Activated T-cell treated with anti-CD3 and anti-CD28 coated beads, Interleukin-2, amount 50 U/mL, for 24 hours (primary cell): ENCODE results near the gene PCP4.

Experiments used
- DNase-seq: peaks from one replicate; pipeline ENCODE4 v3.0.0-alpha.2; 2020
- H3K27ac Mint-ChIP-seq: 2 replicates; pipeline ENCODE4 v1.8.0; 2020; ENCODE audit warnings: mild to moderate bottlenecking, mixed read lengths
- H3K27me3 Mint-ChIP-seq: 2 replicates; pipeline ENCODE4 v1.8.0; 2020; ENCODE audit warnings: mixed read lengths
- H3K36me3 Mint-ChIP-seq: 2 replicates; pipeline ENCODE4 v1.8.0; 2020; ENCODE audit warnings: low read depth, mixed read lengths
- H3K4me1 Mint-ChIP-seq: 2 replicates; pipeline ENCODE4 v1.8.0; 2020; ENCODE audit warnings: low read depth, mixed read lengths
- H3K4me3 Mint-ChIP-seq: 2 replicates; pipeline ENCODE4 v1.8.0; 2020; ENCODE audit warnings: mild to moderate bottlenecking, moderate library complexity, mixed read lengths
- H3K9me3 Mint-ChIP-seq: 2 replicates; pipeline ENCODE4 v1.8.0; 2020; ENCODE audit warnings: mixed read lengths

The PCP4 gene

DNA sequence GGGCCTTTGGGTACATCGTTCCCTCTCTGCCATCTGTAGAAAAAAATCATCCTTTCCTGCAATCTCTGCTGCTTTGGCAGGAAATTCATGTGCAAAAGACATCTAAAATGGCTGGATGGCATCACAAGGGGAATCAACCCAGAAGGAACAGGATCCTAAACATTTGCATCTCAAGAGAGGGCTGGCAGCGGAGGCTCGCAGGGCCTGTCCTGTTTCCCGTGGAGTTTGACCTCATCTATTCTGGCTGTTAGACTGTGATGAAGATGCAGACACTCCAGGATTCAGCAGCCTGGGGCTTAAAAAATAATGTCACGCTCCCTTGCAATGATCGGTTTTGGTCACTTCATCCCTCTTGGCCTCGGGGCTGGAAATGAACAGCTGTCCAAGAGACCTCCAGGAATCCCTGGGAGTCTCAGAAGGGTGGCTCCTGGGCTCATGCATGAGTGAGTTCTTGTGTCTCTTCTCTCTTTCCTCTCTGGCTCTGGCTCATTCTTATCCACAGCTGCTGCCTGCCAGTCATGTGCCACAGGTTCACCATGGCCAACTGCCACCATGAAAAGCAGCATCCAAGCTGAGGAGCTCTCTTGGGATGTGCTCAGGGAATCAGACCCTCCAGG, 16.1 kb upstream of the PCP4 start:
- H3K4me3 Mint-ChIP-seq: no peak overlapping the region
- H3K36me3 Mint-ChIP-seq: no peaks in the 10 kb centered on the region
- H3K9me3 Mint-ChIP-seq: peaks cover 4% of the 10 kb centered on the region
- no peaks in the 10 kb centered on the region for H3K27me3 Mint-ChIP-seq
- DNase-seq: no peak
- H3K27ac Mint-ChIP-seq: no peak overlapping the region
- no peaks in the 10 kb centered on the region for H3K4me1 Mint-ChIP-seq

DNA sequence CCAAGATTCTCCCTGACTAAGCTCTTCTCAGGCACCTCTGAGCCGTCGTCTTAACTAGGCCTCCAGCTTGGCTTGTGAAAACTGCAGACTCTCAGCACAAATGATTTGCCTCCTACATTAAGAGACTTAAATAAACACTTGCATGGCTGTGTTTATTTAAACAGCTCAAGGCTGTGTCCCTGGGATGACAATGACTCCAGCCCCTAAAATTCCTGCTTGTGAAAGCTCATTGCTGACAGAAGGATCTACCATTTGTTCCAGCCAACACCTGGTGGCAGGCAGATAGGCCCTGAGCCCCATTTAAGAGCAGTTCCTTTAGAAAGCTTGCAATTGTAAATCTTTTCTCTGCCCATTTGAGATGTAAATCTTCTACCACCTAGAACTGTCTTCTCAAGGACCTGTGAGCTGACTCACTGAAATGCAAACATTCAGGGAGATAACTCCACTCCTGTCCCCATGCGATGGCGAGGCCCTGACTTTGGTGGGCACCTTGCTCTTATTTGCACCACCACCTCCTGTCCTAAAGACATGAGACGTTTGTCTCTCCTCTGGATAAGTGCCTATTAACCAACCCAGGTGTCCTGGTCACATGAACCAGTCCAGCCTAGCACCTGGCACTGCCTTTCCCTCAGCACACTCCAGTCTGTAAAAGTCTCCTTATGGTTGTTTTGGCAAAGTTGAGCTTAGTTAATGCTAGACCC, 15.1 kb upstream of the PCP4 start:
- Mint-ChIP-seq H3K27ac (no peak overlapping the region), H3K9me3 (peaks cover 4% of the 10 kb centered on the region), H3K27me3 (no peaks in the 10 kb centered on the region), H3K4me3 (no peak overlapping the region), H3K4me1 (no peaks in the 10 kb centered on the region), H3K36me3 (no peaks in the 10 kb centered on the region)
- no peak for DNase-seq

DNA sequence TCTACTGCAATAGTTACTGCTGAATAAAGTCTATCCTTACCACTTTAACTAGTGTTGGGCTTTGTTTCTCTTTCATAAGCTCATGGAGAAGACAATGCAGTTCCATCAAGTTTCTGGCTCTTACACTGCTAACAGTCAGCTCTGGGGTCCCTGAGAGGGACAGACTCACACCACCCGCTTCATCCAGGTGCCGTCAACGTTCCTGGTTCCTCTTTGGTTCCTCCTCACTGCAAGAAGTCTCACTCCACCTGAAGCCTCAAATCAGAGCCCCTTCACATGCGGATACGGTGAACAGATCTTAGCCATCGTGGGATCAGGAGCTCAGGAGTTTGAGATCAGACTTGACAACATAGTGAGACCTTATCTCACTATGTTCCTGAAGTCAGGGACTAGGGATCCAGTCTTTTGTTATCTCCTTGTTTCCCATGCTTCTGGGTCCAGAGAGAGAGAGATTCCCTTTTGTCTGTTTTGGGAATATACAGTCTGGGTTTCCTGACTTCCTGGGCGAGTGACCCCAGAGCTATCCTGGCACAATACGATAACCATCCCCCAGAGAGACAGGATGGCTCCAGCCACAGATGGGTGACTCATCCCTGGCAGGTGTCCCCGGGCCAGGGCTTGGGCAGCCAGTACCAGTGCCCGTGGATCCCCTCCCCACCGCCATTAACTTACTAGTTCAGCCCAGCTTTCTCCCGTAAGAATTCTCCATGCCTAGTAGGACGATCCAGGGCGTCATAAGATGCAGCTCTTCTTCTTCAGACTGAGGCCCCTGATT, 14.3 kb upstream of the PCP4 start:
- no peak overlapping the region for H3K27ac Mint-ChIP-seq
- DNase-seq: no peak
- no peak overlapping the region for H3K4me3 Mint-ChIP-seq
- no peaks in the 10 kb centered on the region for H3K4me1 Mint-ChIP-seq
- no peaks in the 10 kb centered on the region for H3K27me3 Mint-ChIP-seq
- peaks cover 4% of the 10 kb centered on the region for H3K9me3 Mint-ChIP-seq
- H3K36me3 Mint-ChIP-seq: no peaks in the 10 kb centered on the region

DNA sequence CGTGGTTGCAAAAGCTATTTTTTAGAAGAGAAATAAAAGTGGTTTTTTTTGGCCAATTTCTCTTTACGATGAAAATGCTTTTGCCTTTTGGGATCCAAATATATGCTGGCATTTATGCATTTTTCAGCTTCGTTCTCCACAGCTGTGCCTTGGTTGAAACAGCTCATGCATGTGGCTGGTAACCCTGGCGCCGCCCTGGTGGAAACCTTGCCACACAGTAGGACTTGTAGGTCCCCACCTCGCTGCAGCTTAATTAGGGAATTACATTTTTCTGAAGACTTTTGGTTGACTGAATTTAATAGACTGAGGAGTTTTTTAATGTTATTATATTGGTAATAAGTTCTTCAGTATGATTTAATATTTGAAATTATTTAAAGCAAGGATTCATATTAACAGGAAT, 12.7 kb upstream of the PCP4 start:
- no peak for DNase-seq
- Mint-ChIP-seq H3K36me3 (no peaks in the 10 kb centered on the region), H3K4me1 (no peaks in the 10 kb centered on the region), H3K27ac (no peak overlapping the region), H3K4me3 (no peak overlapping the region), H3K27me3 (no peaks in the 10 kb centered on the region), H3K9me3 (peaks cover 4% of the 10 kb centered on the region)

DNA sequence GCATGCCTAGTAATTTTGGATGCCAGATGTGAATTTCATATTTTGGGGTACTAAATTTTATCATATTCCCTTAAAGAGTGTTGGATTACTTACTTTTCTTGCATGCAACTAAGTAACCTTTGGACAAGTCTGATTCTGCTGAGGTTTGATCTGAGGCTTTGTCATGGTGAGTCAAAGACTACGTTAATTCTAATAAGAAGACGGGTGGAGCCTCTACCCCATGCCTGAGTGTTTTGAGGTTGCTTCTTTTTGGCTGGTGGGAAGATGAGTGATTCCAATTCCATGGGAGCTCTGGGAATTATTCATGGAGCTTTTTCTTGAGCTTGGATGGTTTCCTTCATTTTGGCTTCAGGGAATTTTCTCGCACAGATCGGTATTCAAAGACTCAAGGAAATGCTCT, 11.6 kb upstream of the PCP4 start:
- H3K27ac Mint-ChIP-seq: no peak overlapping the region
- no peaks in the 10 kb centered on the region for H3K36me3 Mint-ChIP-seq

DNA sequence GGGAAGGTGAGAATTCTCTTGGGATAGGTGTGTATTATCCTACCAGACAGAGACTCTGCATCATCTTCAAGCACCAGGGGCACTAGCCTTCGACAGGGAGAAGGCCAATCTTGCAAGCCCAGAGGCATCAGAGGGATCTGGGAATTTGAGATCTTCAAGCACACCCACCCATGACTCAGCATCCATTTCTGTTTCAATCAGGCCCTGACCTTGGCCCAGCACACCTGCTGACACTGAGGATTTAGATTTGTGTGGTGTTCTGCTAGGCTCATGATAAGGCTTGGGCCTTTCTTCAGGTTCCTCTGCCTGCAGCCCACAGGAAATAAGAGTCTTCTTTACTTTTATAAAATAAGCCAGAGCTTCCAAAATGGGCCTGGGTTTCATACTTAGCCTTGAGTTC, 6.6 kb upstream of the PCP4 start:
- no peak for DNase-seq
- H3K9me3 Mint-ChIP-seq: peaks cover 2% of the 10 kb centered on the region
- no peaks in the 10 kb centered on the region for H3K36me3 Mint-ChIP-seq
- no peaks in the 10 kb centered on the region for H3K4me1 Mint-ChIP-seq
- no peaks in the 10 kb centered on the region for H3K27me3 Mint-ChIP-seq
- no peak overlapping the region for H3K4me3 Mint-ChIP-seq
- H3K27ac Mint-ChIP-seq: no peak overlapping the region

More for the DNA sequence above, 11.6 kb upstream of the PCP4 start:
- H3K4me3 Mint-ChIP-seq: no peak overlapping the region
- peaks cover 4% of the 10 kb centered on the region for H3K9me3 Mint-ChIP-seq
- no peaks in the 10 kb centered on the region for H3K27me3 Mint-ChIP-seq
- no peaks in the 10 kb centered on the region for H3K4me1 Mint-ChIP-seq
- DNase-seq: no peak

DNA sequence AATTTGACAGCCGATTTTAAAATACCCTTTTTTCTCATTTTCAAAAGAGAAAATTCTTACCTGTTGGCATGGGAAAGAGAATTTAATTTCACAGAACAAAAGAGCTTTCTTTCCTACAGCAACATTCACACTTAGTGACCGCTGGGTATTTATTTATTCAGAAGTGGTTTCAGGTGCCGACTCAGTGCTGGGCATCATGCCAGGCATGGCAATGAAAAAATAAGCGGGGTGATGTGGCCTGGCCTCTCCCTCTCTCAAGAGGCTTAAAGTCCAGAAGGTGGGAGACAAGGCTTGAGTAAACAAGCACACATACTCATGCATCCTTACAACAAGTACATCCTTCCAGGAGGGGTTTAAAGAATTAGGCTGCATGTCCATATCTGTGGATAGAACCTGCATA, 4.1 kb upstream of the PCP4 start:
- Mint-ChIP-seq H3K9me3 (no peaks in the 10 kb centered on the region), H3K36me3 (no peaks in the 10 kb centered on the region), H3K4me3 (no peak overlapping the region), H3K4me1 (peaks cover 4% of the 10 kb centered on the region), H3K27me3 (peaks cover 17% of the 10 kb centered on the region), H3K27ac (no peak overlapping the region)
- no peak for DNase-seq

DNA sequence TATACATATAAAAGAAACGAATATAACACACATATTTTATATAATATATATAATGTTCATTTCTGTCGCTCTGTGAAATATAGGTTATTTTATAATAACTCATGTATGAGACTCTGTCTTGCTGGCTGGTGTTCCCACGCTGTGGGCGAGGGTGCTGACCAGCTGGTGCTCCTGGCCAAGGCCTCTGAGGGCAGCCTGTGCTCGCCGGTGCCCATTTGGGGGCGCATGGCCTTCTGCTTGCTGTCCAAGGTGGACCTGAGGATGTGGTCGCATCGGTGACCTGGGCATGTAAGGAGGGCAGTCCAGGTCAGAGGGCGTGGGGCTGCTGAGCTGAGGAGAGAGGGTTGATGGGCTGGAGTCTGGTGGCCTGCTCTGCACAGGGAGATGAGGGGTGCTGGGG, 1.1 kb upstream of the PCP4 start:
- no peaks in the 10 kb centered on the region for H3K36me3 Mint-ChIP-seq
- no peak for DNase-seq
- H3K9me3 Mint-ChIP-seq: no peaks in the 10 kb centered on the region
- H3K27me3 Mint-ChIP-seq: peaks cover 22% of the 10 kb centered on the region
- H3K27ac Mint-ChIP-seq: no peak overlapping the region
- peaks cover 4% of the 10 kb centered on the region for H3K4me1 Mint-ChIP-seq
- H3K4me3 Mint-ChIP-seq: no peak overlapping the region

DNA sequence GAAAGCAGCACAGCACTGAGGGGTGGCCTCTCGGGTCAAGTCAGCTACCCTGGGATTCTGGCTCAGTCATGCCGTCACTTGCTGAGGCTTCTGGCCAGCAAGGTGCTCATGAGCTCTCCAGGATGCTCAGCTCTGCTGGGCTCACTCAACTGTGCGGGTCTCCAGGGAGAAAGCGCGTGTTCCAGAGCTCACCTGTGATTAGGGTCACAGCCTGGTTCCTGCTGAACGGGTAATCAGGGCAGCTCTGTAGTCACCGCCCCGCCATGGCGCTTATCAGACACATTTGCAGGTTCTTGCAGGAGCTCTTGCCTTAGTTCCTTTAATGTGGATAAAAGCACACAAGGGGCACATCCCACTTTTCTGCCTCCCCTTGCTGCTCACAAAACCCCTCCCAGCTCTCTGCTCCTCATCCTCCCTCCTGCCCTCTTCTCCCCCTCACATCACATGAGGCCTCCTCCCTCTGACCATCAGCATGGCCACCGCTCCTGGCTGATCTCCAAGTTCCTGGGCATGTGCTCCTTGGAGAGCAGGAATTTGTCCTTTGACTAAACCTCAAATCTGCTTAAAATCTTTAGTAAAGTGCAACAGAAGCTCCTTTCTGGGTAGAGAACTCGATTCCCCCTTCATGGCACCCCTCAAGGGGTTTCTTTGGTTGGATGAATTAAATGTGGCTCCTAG, 2.0 kb downstream of the PCP4 start:
- Mint-ChIP-seq H3K4me3 (no peak overlapping the region), H3K27me3 (peaks cover 22% of the 10 kb centered on the region), H3K27ac (no peak overlapping the region), H3K4me1 (peaks cover 4% of the 10 kb centered on the region), H3K36me3 (no peaks in the 10 kb centered on the region), H3K9me3 (no peaks in the 10 kb centered on the region)
- no peak for DNase-seq

DNA sequence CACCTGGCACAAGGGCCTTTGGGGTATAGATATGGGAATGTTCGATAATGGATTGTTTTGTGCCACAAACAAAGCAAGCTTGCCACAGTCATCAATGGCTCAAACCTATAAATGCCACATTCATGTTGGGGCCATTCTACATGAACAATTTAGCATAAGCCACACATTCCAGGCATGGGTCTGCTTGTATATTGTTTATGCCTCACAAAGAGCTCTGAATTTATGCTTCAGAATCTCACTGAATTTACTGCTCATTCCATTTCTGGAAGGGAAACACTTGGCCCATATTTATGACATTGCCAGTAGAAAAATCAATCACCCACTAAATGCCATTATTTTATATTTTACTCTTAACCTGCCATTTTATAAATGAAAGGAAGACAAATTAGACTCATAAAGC, 6.4 kb downstream of the PCP4 start:
- Mint-ChIP-seq H3K4me1 (no peaks in the 10 kb centered on the region), H3K36me3 (no peaks in the 10 kb centered on the region), H3K27ac (no peak overlapping the region), H3K27me3 (peaks cover 1% of the 10 kb centered on the region), H3K9me3 (peaks cover 2% of the 10 kb centered on the region), H3K4me3 (no peak overlapping the region)
- no peak for DNase-seq

DNA sequence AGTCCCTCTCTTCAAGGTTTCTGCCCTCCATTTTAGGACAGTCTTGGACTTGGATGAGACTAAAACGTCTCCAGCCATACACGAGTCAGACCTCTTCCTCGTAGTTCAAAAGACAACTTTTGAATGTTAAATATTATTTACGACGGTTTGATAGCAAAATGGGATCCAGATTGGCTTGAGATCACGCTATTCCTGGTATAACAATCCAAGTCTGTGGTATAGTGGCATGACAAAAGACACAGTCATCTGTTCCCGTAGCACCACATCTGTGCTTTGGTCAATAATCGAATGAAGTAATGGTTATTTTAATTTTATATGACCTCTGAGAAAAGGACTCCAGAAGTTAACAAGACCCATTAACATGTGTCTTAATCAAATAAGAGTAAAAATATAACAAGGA, 7.0 kb downstream of the PCP4 start:
- Mint-ChIP-seq H3K4me1 (no peaks in the 10 kb centered on the region), H3K9me3 (peaks cover 2% of the 10 kb centered on the region), H3K36me3 (no peaks in the 10 kb centered on the region), H3K27ac (no peak overlapping the region), H3K27me3 (no peaks in the 10 kb centered on the region), H3K4me3 (no peak overlapping the region)
- no peak for DNase-seq

DNA sequence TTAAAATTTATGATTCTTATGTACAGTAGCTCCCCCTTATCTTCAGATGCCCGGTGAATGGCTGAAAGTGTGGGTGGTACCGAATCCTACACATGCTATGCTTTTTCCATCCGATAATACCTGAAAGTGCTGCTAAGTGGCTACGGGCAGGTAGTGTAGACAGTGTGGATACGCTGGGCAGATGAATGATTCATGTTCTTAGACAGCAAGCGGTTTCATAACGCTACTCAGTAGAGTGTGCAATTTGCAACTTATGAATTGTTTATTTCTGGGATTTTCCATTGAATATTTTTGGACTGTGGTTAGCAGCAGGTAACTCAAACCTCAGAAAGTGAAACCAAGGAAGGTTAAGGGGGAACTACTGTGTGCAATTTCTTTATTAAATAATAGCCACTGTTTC, 7.5 kb downstream of the PCP4 start:
- no peak overlapping the region for H3K27ac Mint-ChIP-seq
- H3K4me3 Mint-ChIP-seq: no peak overlapping the region
- DNase-seq: no peak
- no peaks in the 10 kb centered on the region for H3K36me3 Mint-ChIP-seq
- H3K27me3 Mint-ChIP-seq: no peaks in the 10 kb centered on the region
- H3K9me3 Mint-ChIP-seq: peaks cover 2% of the 10 kb centered on the region
- no peaks in the 10 kb centered on the region for H3K4me1 Mint-ChIP-seq

DNA sequence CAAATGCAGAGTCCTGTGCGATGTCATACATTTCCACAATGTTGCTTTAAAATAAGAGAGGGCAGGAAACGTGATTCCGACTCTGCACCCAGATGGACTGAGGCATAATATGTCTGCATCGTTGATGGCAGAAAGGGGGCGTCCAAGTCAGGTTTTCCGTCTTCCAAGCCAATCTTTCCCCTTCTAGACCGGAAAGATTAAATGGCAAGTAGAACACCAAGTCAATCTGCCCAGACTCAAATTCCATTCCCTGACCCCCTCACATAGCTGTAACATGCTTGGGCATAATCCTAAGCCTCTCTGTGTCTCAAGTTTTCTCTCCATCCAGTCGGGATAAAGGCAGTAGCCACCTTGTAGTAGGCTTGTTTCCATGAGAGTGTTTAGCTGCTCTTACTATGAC, 14.4 kb downstream of the PCP4 start:
- Mint-ChIP-seq H3K27ac (no peak overlapping the region), H3K27me3 (no peaks in the 10 kb centered on the region), H3K4me3 (no peak overlapping the region), H3K9me3 (no peaks in the 10 kb centered on the region), H3K4me1 (no peaks in the 10 kb centered on the region), H3K36me3 (no peaks in the 10 kb centered on the region)
- no peak for DNase-seq

DNA sequence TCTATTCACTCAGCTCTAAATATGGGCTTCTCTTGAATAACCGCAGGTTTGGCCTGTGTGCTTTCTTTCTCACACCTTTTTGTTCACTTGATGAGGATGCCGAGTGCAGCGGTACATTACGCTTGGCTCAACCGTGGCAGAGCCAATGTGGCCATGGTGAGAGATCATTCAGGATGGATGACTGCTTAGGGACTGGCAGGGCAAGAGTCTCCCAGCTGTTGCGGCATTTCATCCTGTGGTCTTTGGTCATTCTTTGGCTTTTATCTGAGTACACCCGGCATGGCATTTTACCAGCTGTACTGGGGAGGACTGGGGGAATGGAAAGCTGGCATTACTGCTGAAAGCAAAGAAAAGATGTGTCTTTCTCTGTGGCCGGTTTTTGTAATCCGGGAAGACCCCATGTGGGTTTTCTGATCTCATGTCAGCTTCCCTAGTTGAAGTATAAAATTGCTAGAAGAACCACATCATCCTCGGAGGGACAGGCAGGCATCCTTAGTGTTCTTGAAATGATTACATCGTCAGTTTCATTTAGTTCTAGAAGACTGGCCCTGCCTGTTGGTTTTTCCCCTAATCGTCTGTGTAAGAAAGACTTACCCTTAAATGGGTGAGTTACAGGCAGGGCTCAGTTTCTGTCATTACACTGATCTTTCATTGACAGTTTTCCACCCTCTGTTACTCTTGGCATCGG, 15.1 kb downstream of the PCP4 start:
- Mint-ChIP-seq H3K4me1 (no peaks in the 10 kb centered on the region), H3K27me3 (no peaks in the 10 kb centered on the region), H3K4me3 (no peak overlapping the region), H3K36me3 (no peaks in the 10 kb centered on the region), H3K9me3 (no peaks in the 10 kb centered on the region), H3K27ac (no peak overlapping the region)
- DNase-seq: no peak
